Endothelial cell of umbilical vein (primary cell): ENCODE measurements around the gene MNDA. TPM values are rescaled to one million over a fixed set of nuclear protein-coding genes. Genes with fewer than 3 reads are reported as not detected.

Source experiments
- BruUV-seq: library from RNA; stranded (reverse); fragments of 400-500 nt; replicated peaks from 2 replicates; lab custom pipeline; 2021; lab: Mats Ljungman, UMichigan
- CTCF ChIA-PET: fragments of 300-600, 350-600 bp; sonication (Branson Sonifier 250); formaldehyde crosslinking; loops from one replicate; lab custom pipeline; 2021; ENCODE audit warnings: antibody characterized with exemption, inconsistent platforms; lab: Charles Lee
- POLR2A ChIA-PET: fragments of 300-600, 350-600 bp; sonication (Branson Sonifier 250); formaldehyde crosslinking; loops from one replicate; lab custom pipeline; 2021; ENCODE audit warnings: antibody characterized with exemption, inconsistent platforms; lab: Charles Lee
- DNase-seq: peaks from one replicate; pipeline ENCODE4 v3.0.0-alpha.2; 2011; ENCODE audit warnings: low read depth, low spot score
- FAIRE-seq: peaks from 2 replicates; lab custom pipeline; 2011; peaks lifted over from hg19 to GRCh38; lab: Jason Lieb, UNC
- H2AFZ ChIP-seq: 2 replicates; pipeline ENCODE4 v1.6.0; 2012; ENCODE audit warnings: low read depth, low read length, control low read depth, inconsistent platforms
- H3K27ac ChIP-seq: 2 replicates; pipeline ENCODE4 v1.5.1; 2011; ENCODE audit warnings: low read depth, mild to moderate bottlenecking, control low read depth, low read length, moderate library complexity; ENCODE audit not compliant: insufficient read depth
- H3K27me3 ChIP-seq, 2 experiments: 2 replicates each; pipeline versions ENCODE4 v1.6.0 to v1.6.1; 2011; ENCODE audit warnings: low read length in 2 of 2, mixed read lengths in 1 of 2; ENCODE audit not compliant: control insufficient read depth in 2 of 2, insufficient read depth in 2 of 2
- H3K36me3 ChIP-seq, 2 experiments: 2 replicates in 1 of 2; 3 replicates in 1 of 2; pipeline ENCODE4 v1.5.1; 2011; ENCODE audit warnings: low read length in 2 of 2, mild to moderate bottlenecking in 1 of 2, moderate library complexity in 1 of 2; ENCODE audit not compliant: control insufficient read depth in 2 of 2, insufficient read depth in 2 of 2; ENCODE audit errors: extremely low read depth in 1 of 2
- H3K4me1 ChIP-seq: 3 replicates; pipeline ENCODE4 v1.5.1; 2011; ENCODE audit warnings: mild to moderate bottlenecking, low read length; ENCODE audit not compliant: control insufficient read depth, insufficient read depth; ENCODE audit errors: extremely low read depth
- H3K4me2 ChIP-seq: 2 replicates; pipeline ENCODE4 v1.6.1; 2011; ENCODE audit warnings: low read length, control low read depth, mixed read lengths; ENCODE audit not compliant: insufficient read depth
- H3K4me3 ChIP-seq, 3 experiments: fragments of 200-600 bp in 1 of 3; sonication (generic), shearing (Covaris generic) in 1 of 3; replicated peaks in 1 of 3; 2 replicates each; pipeline ENCODE4 v1.5.1; 2011 to 2016; ENCODE audit warnings: control low read depth in 3 of 3, low read length in 3 of 3, mild to moderate bottlenecking in 2 of 3, inconsistent platforms in 1 of 3, low read depth in 1 of 3, moderate library complexity in 1 of 3; ENCODE audit not compliant: insufficient read depth in 1 of 3
- H3K79me2 ChIP-seq: 2 replicates; pipeline ENCODE4 v1.6.0; 2012; ENCODE audit warnings: low read length, inconsistent platforms; ENCODE audit not compliant: control insufficient read depth, insufficient read depth
- H3K9ac ChIP-seq: replicated peaks from 2 replicates; pipeline ENCODE3; 2011; ENCODE audit warnings: low read length, control low read depth; ENCODE audit not compliant: insufficient read depth; ENCODE audit errors: extremely low read depth
- H3K9me1 ChIP-seq: replicated peaks from 3 replicates; pipeline ENCODE4 v1.6.0; 2011; ENCODE audit warnings: mild to moderate bottlenecking, low read length; ENCODE audit not compliant: control insufficient read depth, insufficient read depth; ENCODE audit errors: extremely low read depth
- H3K9me3 ChIP-seq: replicated peaks from 2 replicates; pipeline ENCODE4 v1.5.1; 2012; ENCODE audit warnings: low read length, inconsistent platforms; ENCODE audit not compliant: control insufficient read depth, insufficient read depth
- H4K20me1 ChIP-seq: replicated peaks from 2 replicates; pipeline ENCODE3; 2011; ENCODE audit warnings: mild to moderate bottlenecking, low read length; ENCODE audit not compliant: control insufficient read depth, insufficient read depth; ENCODE audit errors: extremely low read depth
- CTCF ChIP-seq, 2 donors: IDR thresholded peaks; 1 replicate in 1 of 2; 2 replicates in 1 of 2; pipeline ENCODE4 v1.5.1; 2011; ENCODE audit warnings: low read length in 2 of 2, mild to moderate bottlenecking in 2 of 2, moderate library complexity in 2 of 2, control low read depth in 1 of 2, inconsistent platforms in 1 of 2, low read depth in 1 of 2; ENCODE audit not compliant: insufficient read depth in 1 of 2; ENCODE audit errors: extremely low read depth in 1 of 2
- EZH2 ChIP-seq: IDR thresholded peaks from 2 replicates; pipeline ENCODE4 v1.6.1; 2012; ENCODE audit warnings: borderline replicate concordance, low read depth, mild to moderate bottlenecking, moderate library complexity, low read length, inconsistent platforms; ENCODE audit not compliant: severe bottlenecking
- FOS ChIP-seq: IDR thresholded peaks from 2 replicates; pipeline ENCODE4 v1.6.1; 2011; ENCODE audit warnings: mild to moderate bottlenecking, low read length, moderate library complexity, borderline replicate concordance; ENCODE audit not compliant: insufficient read depth
- GATA2 ChIP-seq: IDR thresholded peaks from 2 replicates; pipeline ENCODE4 v1.7.0; 2011; ENCODE audit warnings: low read depth, mild to moderate bottlenecking, moderate library complexity, mixed read lengths, low read length; ENCODE audit not compliant: insufficient read length, insufficient read depth
- JUN ChIP-seq: IDR thresholded peaks from 2 replicates; pipeline ENCODE4 v1.6.1; 2011; ENCODE audit warnings: borderline replicate concordance, low read depth; ENCODE audit not compliant: insufficient read length, insufficient read depth
- MAX ChIP-seq: IDR thresholded peaks from 2 replicates; pipeline ENCODE4 v1.6.1; 2011; ENCODE audit not compliant: insufficient read depth, insufficient read length
- MYC ChIP-seq: IDR thresholded peaks from one replicate; pipeline ENCODE4 v1.6.1; 2011; ENCODE audit warnings: mild to moderate bottlenecking, low read depth, low read length
- POLR2A ChIP-seq: IDR thresholded peaks from 2 replicates; pipeline ENCODE4 v1.6.1; 2012; ENCODE audit warnings: low read depth, mild to moderate bottlenecking, control low read depth, low read length
- POLR2AphosphoS5 ChIP-seq: IDR thresholded peaks from 2 replicates; pipeline ENCODE4 v1.6.1; 2012; ENCODE audit warnings: low read depth, mild to moderate bottlenecking, control low read depth, low read length, moderate library complexity; ENCODE audit not compliant: insufficient read depth
- dilution Hi-C: fragments of 300-500 bp; cut with MboI; formaldehyde crosslinking; loops from one replicate; pipeline ENCODE4 v1.15.0; 2019; ENCODE audit warnings: low sequenced_read_pairs; ENCODE audit not compliant: extremely low pct_ligation_motif_present
- intact Hi-C: fragments of 100-400 bp; cut with micrococcal nuclease; formaldehyde crosslinking; loops from one replicate; pipeline ENCODE4 v1.10.0; 2022
- polyA plus RNA-seq, 4 experiments: library from polyadenylated mRNA; depleted of rRNA in 3 of 4; stranded (reverse) in 3 of 4; unstranded in 1 of 4; fragments of >200 nt; gene quantifications; 2 replicates each; pipeline versions ENCODE4 v1.2.1 to v1.2.3, GENCODE V29; 2011 to 2012; ENCODE audit warnings: missing spikeins in 1 of 4
- total RNA-seq: library from RNA; stranded (reverse); gene quantifications from 2 replicates; pipeline ENCODE4 v1.2.3, GENCODE V29; 2021

MNDA gene
- total and polyA plus RNA-seq, 2 donors (not counting 3 experiments of a cell fraction or from before 2014, with no cell fraction given), result not detected

GRCh38 chr1:158801396-158801795, 29.8 kb upstream of the MNDA start:
- Histone ChIP-seq H4K20me1 (no peaks in the 10 kb centered on the region), H3K4me2 (no peak overlapping the region), H3K9ac (no peak overlapping the region), H3K36me3 (no peaks in the 10 kb centered on the region), H3K27ac (no peak overlapping the region), H3K4me3 (no peak overlapping the region), H3K79me2 (no peaks in the 10 kb centered on the region), H3K27me3 (no peaks in the 10 kb centered on the region), H3K9me3 (no peaks in the 10 kb centered on the region), H3K4me1 (no peaks in the 10 kb centered on the region), H2AFZ (no peak overlapping the region), H3K9me1 (no peaks in the 10 kb centered on the region)
- intact Hi-C loops (no loop called here), dilution Hi-C loops (no loop called here)
- POLR2A ChIA-PET, result no interaction called here
- CTCF ChIA-PET, result no interaction called here
- BruUV-seq, result no TSS peak
- FAIRE-seq (no peak), DNase-seq (no peak)
- no peak for TF ChIP-seq MAX
- no peak for TF ChIP-seq JUN

- H3K27me3 ChIP-seq, result no peaks in the 10 kb centered on the region
- TF ChIP-seq MAX (no peak), CTCF (IDR thresholded peaks at IDR 0.05; ENCODE audit: extremely low read depth in 1 of 2, insufficient read depth in 1 of 2, low read depth in 1 of 2, low read length in 2 of 2) (no peak), MYC (no peak), EZH2 (no peak), POLR2A (no peak), FOS (no peak), GATA2 (no peak), JUN (no peak), POLR2AphosphoS5 (no peak)
- FAIRE-seq (no peak), DNase-seq (no peak)
- dilution Hi-C loops (no loop called here), intact Hi-C loops (no loop called here)
- CTCF ChIA-PET, result no interaction called here
- no peaks in the 10 kb centered on the region for H3K79me2 ChIP-seq
- H2AFZ ChIP-seq, result no peak overlapping the region
- H3K36me3 ChIP-seq, result no peaks in the 10 kb centered on the region
- no peaks in the 10 kb centered on the region for H3K4me1 ChIP-seq
- BruUV-seq, result no TSS peak
- no peaks in the 10 kb centered on the region for H3K9me3 ChIP-seq
- no peaks in the 10 kb centered on the region for H3K9me1 ChIP-seq
- POLR2A ChIA-PET, result no interaction called here
- H4K20me1 ChIP-seq, result no peaks in the 10 kb centered on the region
- no peak overlapping the region for H3K9ac ChIP-seq
- no peak overlapping the region for H3K27ac ChIP-seq
- H3K4me3 ChIP-seq, result no peak overlapping the region
- no peak overlapping the region for H3K4me2 ChIP-seq
These were observed 27.5 kb upstream of the MNDA start for GRCh38 chr1:158803678-158804077.
